ENCODE results near the gene FDXACB1. TPM values are rescaled to one million over a fixed set of nuclear protein-coding genes. Genes with fewer than 3 reads are reported as not detected.

The FDXACB1 gene
- total and polyA plus RNA-seq, 7 experiments from 2014 or later: 2.7 to 11.3 (median 5.8) TPM

- H3K9me3 Mint-ChIP-seq: peaks cover 0 to 4% (median 0%) of the 10 kb centered on the region in 11 donors
- Histone ChIP-seq H3K36me3 (ENCODE audit: control insufficient read depth in 2 of 3, insufficient read depth in 3 of 3, low read length in 3 of 3) (peaks cover 0 to 36% (median 6%) of the 10 kb centered on the region in 3 experiments), H3K4me1 (ENCODE audit: control insufficient read depth in 2 of 2, insufficient read depth in 2 of 2, low read length in 2 of 2) (peaks cover 8 to 10% of the 10 kb centered on the region in 2 donors), H3K4me3 (ENCODE audit: low read length) (peak within 1 kb of the TSS; percentile 74), H3K9me3 (ENCODE audit: control insufficient read depth in 2 of 3, low read length in 3 of 3) (no peaks in the 10 kb centered on the region), H3K27ac (ENCODE audit: low read depth, low read length) (peak within 1 kb of the TSS; percentile 91), H3K27me3 (ENCODE audit: control insufficient read depth in 2 of 2, insufficient read depth in 2 of 2, low read length in 2 of 2) (no peaks in the 10 kb centered on the region)
- H3K27ac Mint-ChIP-seq: peak within 1 kb of the TSS; percentile 87 to 98 (median 94)
- ChIA-PET CTCF (interaction anchor here (0.6 to 2.1 kb wide), 8 partner anchors 10 to 265 kb away, joined by 3 to 10 read pairs (median 5); partner anchors contain the start of gene DLAT), POLR2A (interaction anchor here (0.5 to 2.9 kb wide), 9 partner anchors 9 to 240 kb away, joined by 3 to 22 read pairs (median 5); partner anchors contain the start of genes CFAP68, DLAT, PPP2R1B and SDHD)
- ATAC-seq (peak; percentile 91), DNase-seq (peak; percentile 79 to 94 (median 88))
- H3K27me3 Mint-ChIP-seq: no peaks in the 10 kb centered on the region
- H3K36me3 Mint-ChIP-seq: peaks cover 4 to 34% (median 20%) of the 10 kb centered on the region in 5 donors
- peak within 1 kb of the TSS; percentile 86 to 96 (median 93) for H3K4me3 Mint-ChIP-seq
- intact Hi-C loops (cut with micrococcal nuclease): loop anchor here (1.0 to 10.0 kb wide), 12 partner anchors 8 to 2004 kb away; partner anchors contain the start of genes CFAP68 (in 2 of the 2), DLAT (in 2 of the 2), FDXACB1 (in 2 of the 2) and SDHD (in 2 of the 2)
- peaks cover 9 to 41% (median 34%) of the 10 kb centered on the region in 7 donors for H3K4me1 Mint-ChIP-seq
Observed at GRCh38 chr11:111870886-111871692, 7.9 kb downstream of the FDXACB1 start, which contains the start of gene ALG9. TSS of gene ALG9 (minus strand) at chr11:111871581. CDS start at chr11:111871482, 99 bp downstream.

GRCh38 chr11:111870522-111870885, 8.5 kb downstream of the FDXACB1 start:
- ChIA-PET CTCF (interaction anchor here (0.9 to 2.1 kb wide), 4 partner anchors 11 to 155 kb away, joined by 4 to 10 read pairs (median 5); partner anchors contain the start of gene DLAT), POLR2A (interaction anchor here (0.6 to 2.9 kb wide), 4 partner anchors 10 to 240 kb away, joined by 3 to 22 read pairs (median 10); partner anchors contain the start of gene CFAP68)
- DNase-seq (peak in 1 of 9 donors; percentile 3), ATAC-seq (no peak)
- no peaks in the 10 kb centered on the region for H3K27me3 Mint-ChIP-seq
- H3K36me3 Mint-ChIP-seq: peaks cover 4 to 32% (median 21%) of the 10 kb centered on the region in 5 donors
- Histone ChIP-seq H3K4me1 (ENCODE audit: control insufficient read depth in 2 of 2, insufficient read depth in 2 of 2, low read length in 2 of 2) (peaks cover 8 to 10% of the 10 kb centered on the region in 2 donors), H3K27me3 (ENCODE audit: control insufficient read depth in 2 of 2, insufficient read depth in 2 of 2, low read length in 2 of 2) (no peaks in the 10 kb centered on the region), H3K4me3 (ENCODE audit: low read length) (peak overlapping the region; percentile 74), H3K27ac (ENCODE audit: low read depth, low read length) (peak overlapping the region; percentile 91), H3K9me3 (ENCODE audit: control insufficient read depth in 2 of 3, low read length in 3 of 3) (no peaks in the 10 kb centered on the region), H3K36me3 (ENCODE audit: control insufficient read depth in 2 of 3, insufficient read depth in 3 of 3, low read length in 3 of 3) (peaks cover 0 to 32% (median 3%) of the 10 kb centered on the region in 3 experiments)
- peak overlapping the region; percentile 86 to 96 (median 93) for H3K4me3 Mint-ChIP-seq
- H3K9me3 Mint-ChIP-seq: peaks cover 0 to 4% (median 0%) of the 10 kb centered on the region in 11 donors
- intact Hi-C loops (cut with micrococcal nuclease): loop anchor here (2.0 to 10.0 kb wide), 9 partner anchors 56 to 2004 kb away; partner anchors contain the start of genes DLAT (in 2 of the 2), SDHD (in 2 of the 2), SIK2 (in 2 of the 2) and TIMM8B (in 2 of the 2)
- H3K4me1 Mint-ChIP-seq: peaks cover 9 to 41% (median 34%) of the 10 kb centered on the region in 7 donors
- peak overlapping the region; percentile 87 to 98 (median 94) for H3K27ac Mint-ChIP-seq

GRCh38 chr11:111870113-111870512, 8.9 kb downstream of the FDXACB1 start:
- H3K36me3 Mint-ChIP-seq: peaks cover 4 to 34% (median 20%) of the 10 kb centered on the region in 5 donors
- Histone ChIP-seq H3K4me3 (ENCODE audit: low read length) (no peak overlapping the region), H3K27me3 (ENCODE audit: control insufficient read depth in 2 of 2, insufficient read depth in 2 of 2, low read length in 2 of 2) (no peaks in the 10 kb centered on the region), H3K9me3 (ENCODE audit: control insufficient read depth in 2 of 3, low read length in 3 of 3) (no peaks in the 10 kb centered on the region), H3K36me3 (ENCODE audit: control insufficient read depth in 2 of 3, insufficient read depth in 3 of 3, low read length in 3 of 3) (peaks cover 0 to 31% (median 2%) of the 10 kb centered on the region in 3 experiments), H3K27ac (ENCODE audit: low read depth, low read length) (no peak overlapping the region), H3K4me1 (ENCODE audit: control insufficient read depth in 2 of 2, insufficient read depth in 2 of 2, low read length in 2 of 2) (peaks cover 8 to 10% of the 10 kb centered on the region in 2 donors)
- H3K27me3 Mint-ChIP-seq: no peaks in the 10 kb centered on the region
- H3K4me1 Mint-ChIP-seq: peaks cover 9 to 41% (median 34%) of the 10 kb centered on the region in 7 donors
- intact Hi-C loops (cut with micrococcal nuclease): loop anchor here (2.0 to 10.0 kb wide), 9 partner anchors 57 to 2005 kb away; partner anchors contain the start of genes DLAT (in 2 of the 2), SDHD (in 2 of the 2), SIK2 (in 2 of the 2) and TIMM8B (in 2 of the 2)
- H3K4me3 Mint-ChIP-seq: peak overlapping the region in 8 of 10 donors; percentile 36 to 96 (median 42)
- peak overlapping the region in 3 of 9 donors; percentile 87 to 95 (median 94) for H3K27ac Mint-ChIP-seq
- ATAC-seq: no peak
- ChIA-PET POLR2A (interaction anchor here (0.6 to 2.9 kb wide), 4 partner anchors 11 to 241 kb away, joined by 3 to 22 read pairs (median 4); no protein-coding TSS in a partner anchor), CTCF (interaction anchor here (2.1 kb wide), 1 partner anchor 61 kb away, joined by 5 read pairs; no protein-coding TSS in a partner anchor)
- H3K9me3 Mint-ChIP-seq: peaks cover 0 to 4% (median 0%) of the 10 kb centered on the region in 11 donors
- DNase-seq: no peak

- ChIA-PET CTCF (no interaction called here), POLR2A (no interaction called here)
- DNase-seq (no peak), ATAC-seq (no peak)
- no peak overlapping the region for H3K4me3 ChIP-seq (ENCODE audit: low read length)
- Mint-ChIP-seq H3K27ac (no peak overlapping the region), H3K4me3 (no peak overlapping the region), H3K27me3 (no peaks in the 10 kb centered on the region), H3K36me3 (peaks cover 10 to 55% (median 26%) of the 10 kb centered on the region in 5 donors), H3K4me1 (peaks cover 0 to 4% (median 0%) of the 10 kb centered on the region in 7 donors), H3K9me3 (no peaks in the 10 kb centered on the region)
- peaks cover 9 to 51% (median 10%) of the 10 kb centered on the region in 3 experiments for H3K36me3 ChIP-seq (ENCODE audit: control insufficient read depth in 2 of 3, insufficient read depth in 3 of 3, low read length in 3 of 3)
- H3K27ac ChIP-seq (ENCODE audit: low read depth, low read length): no peak overlapping the region
- no peaks in the 10 kb centered on the region for H3K4me1 ChIP-seq (ENCODE audit: control insufficient read depth in 2 of 2, insufficient read depth in 2 of 2, low read length in 2 of 2)
- H3K27me3 ChIP-seq (ENCODE audit: control insufficient read depth in 2 of 2, insufficient read depth in 2 of 2, low read length in 2 of 2): no peaks in the 10 kb centered on the region
- H3K9me3 ChIP-seq (ENCODE audit: control insufficient read depth in 2 of 3, low read length in 3 of 3): no peaks in the 10 kb centered on the region
- intact Hi-C loops (cut with micrococcal nuclease): no loop called here
Observed at GRCh38 chr11:111860257-111860656, 18.7 kb downstream of the FDXACB1 start.

GRCh38 chr11:111855506-111855905, 23.5 kb downstream of the FDXACB1 start:
- POLR2A ChIA-PET: no interaction called here
- no peak for ATAC-seq
- no peak for DNase-seq
- Histone ChIP-seq H3K27me3 (ENCODE audit: control insufficient read depth in 2 of 2, insufficient read depth in 2 of 2, low read length in 2 of 2) (no peaks in the 10 kb centered on the region), H3K27ac (ENCODE audit: low read depth, low read length) (no peak overlapping the region), H3K4me3 (ENCODE audit: low read length) (no peak overlapping the region), H3K4me1 (ENCODE audit: control insufficient read depth in 2 of 2, insufficient read depth in 2 of 2, low read length in 2 of 2) (no peaks in the 10 kb centered on the region), H3K9me3 (ENCODE audit: control insufficient read depth in 2 of 3, low read length in 3 of 3) (no peaks in the 10 kb centered on the region), H3K36me3 (ENCODE audit: control insufficient read depth in 2 of 3, insufficient read depth in 3 of 3, low read length in 3 of 3) (peaks cover 0 to 60% (median 5%) of the 10 kb centered on the region in 3 experiments)
- CTCF ChIA-PET: no interaction called here
- no peak overlapping the region for H3K4me3 Mint-ChIP-seq
- intact Hi-C loops (cut with micrococcal nuclease): no loop called here
- H3K36me3 Mint-ChIP-seq: peaks cover 22 to 58% (median 34%) of the 10 kb centered on the region in 5 donors
- peaks cover 0 to 6% (median 0%) of the 10 kb centered on the region in 7 donors for H3K4me1 Mint-ChIP-seq
- H3K27ac Mint-ChIP-seq: peak overlapping the region in 1 of 9 donors; percentile 2
- no peaks in the 10 kb centered on the region for H3K27me3 Mint-ChIP-seq
- no peaks in the 10 kb centered on the region for H3K9me3 Mint-ChIP-seq

GRCh38 chr11:111852103-111852502, 26.9 kb downstream of the FDXACB1 start:
- Histone ChIP-seq H3K27me3 (ENCODE audit: control insufficient read depth in 2 of 2, insufficient read depth in 2 of 2, low read length in 2 of 2) (no peaks in the 10 kb centered on the region), H3K27ac (ENCODE audit: low read depth, low read length) (no peak overlapping the region), H3K9me3 (ENCODE audit: control insufficient read depth in 2 of 3, low read length in 3 of 3) (no peaks in the 10 kb centered on the region), H3K36me3 (ENCODE audit: control insufficient read depth in 2 of 3, insufficient read depth in 3 of 3, low read length in 3 of 3) (peaks cover 0 to 53% (median 6%) of the 10 kb centered on the region in 3 experiments), H3K4me3 (ENCODE audit: low read length) (no peak overlapping the region), H3K4me1 (ENCODE audit: control insufficient read depth in 2 of 2, insufficient read depth in 2 of 2, low read length in 2 of 2) (no peaks in the 10 kb centered on the region)
- Mint-ChIP-seq H3K4me1 (peaks cover 0 to 4% (median 0%) of the 10 kb centered on the region in 7 donors), H3K27me3 (no peaks in the 10 kb centered on the region), H3K27ac (no peak overlapping the region), H3K36me3 (peaks cover 15 to 45% (median 28%) of the 10 kb centered on the region in 5 donors), H3K9me3 (no peaks in the 10 kb centered on the region), H3K4me3 (no peak overlapping the region)
- POLR2A ChIA-PET: interaction anchor here (0.8 kb wide), 1 partner anchor 1070 kb away, joined by 3 read pairs; no protein-coding TSS in a partner anchor
- ATAC-seq (no peak), DNase-seq (no peak)
- intact Hi-C loops (cut with micrococcal nuclease): no loop called here
- CTCF ChIA-PET: no interaction called here

All from naive thymus-derived CD4-positive, alpha-beta T cell (primary cell).